WTC11 (cell line): Measurements from ENCODE around the gene GPBP1L1.
"Not testable (repeated sequence)": the region's sequence is repeated elsewhere in the genome, so short reads cannot be mapped to it uniquely, and the experiment has no call there.

ENCODE experiments used
- GRHL2 ChIP-seq: fragments of 250-450 bp; sonication (Bioruptor Pico); IDR thresholded peaks from 2 replicates; pipeline ENCODE4 v1.8.0; 2022; ENCODE audit warnings: mild to moderate bottlenecking, moderate library complexity; ENCODE audit not compliant: insufficient replicate concordance, severe bottlenecking
- MXD4 ChIP-seq: fragments of 250-450 bp; sonication (Bioruptor Pico); IDR thresholded peaks from 2 replicates; pipeline ENCODE4 v1.8.0; 2021; ENCODE audit warnings: mild to moderate bottlenecking, moderate library complexity, borderline replicate concordance
- NR1H2 ChIP-seq: sonication (generic); formaldehyde crosslinking; IDR thresholded peaks from 2 replicates; pipeline ENCODE4 v1.9.0; 2021; ENCODE audit warnings: mild to moderate bottlenecking, moderate library complexity, missing genetic modification reagents
- ZNF121 ChIP-seq: sonication (generic); formaldehyde crosslinking; IDR thresholded peaks from 2 replicates; pipeline ENCODE4 v1.8.0; 2023; ENCODE audit warnings: missing genetic modification reagents
- ZNF138 ChIP-seq: sonication (generic); formaldehyde crosslinking; conservative IDR thresholded peaks from 2 replicates; pipeline ENCODE4 v1.8.1; 2022; ENCODE audit warnings: mild to moderate bottlenecking, moderate library complexity, missing genetic modification reagents
- ZNF263 ChIP-seq: sonication (generic); formaldehyde crosslinking; IDR thresholded peaks from 2 replicates; pipeline ENCODE4 v1.8.1; 2022; ENCODE audit warnings: low read depth, mild to moderate bottlenecking, moderate library complexity, missing genetic modification reagents
- TF ChIP-seq, protein P1 (sequence below): fragments of 200-600 bp; IDR thresholded peaks from 2 replicates; pipeline ENCODE4 v1.8.0; 2022; ENCODE audit warnings: antibody characterized with exemption
- TF ChIP-seq, protein P2 (sequence below): sonication (generic); formaldehyde crosslinking; IDR thresholded peaks from 2 replicates; pipeline ENCODE4 v1.8.1; 2022; ENCODE audit warnings: low read depth, missing genetic modification reagents, borderline replicate concordance
- TF ChIP-seq, protein P3 (sequence below): sonication (generic); formaldehyde crosslinking; IDR thresholded peaks from 2 replicates; pipeline ENCODE4 v1.8.1; 2022; ENCODE audit warnings: low read depth, mild to moderate bottlenecking, moderate library complexity, missing genetic modification reagents, borderline replicate concordance
- TF ChIP-seq, protein P4 (sequence below): sonication (generic); formaldehyde crosslinking; IDR thresholded peaks from 2 replicates; pipeline ENCODE4 v1.8.0; 2022; ENCODE audit warnings: mild to moderate bottlenecking, missing genetic modification reagents

DNA sequence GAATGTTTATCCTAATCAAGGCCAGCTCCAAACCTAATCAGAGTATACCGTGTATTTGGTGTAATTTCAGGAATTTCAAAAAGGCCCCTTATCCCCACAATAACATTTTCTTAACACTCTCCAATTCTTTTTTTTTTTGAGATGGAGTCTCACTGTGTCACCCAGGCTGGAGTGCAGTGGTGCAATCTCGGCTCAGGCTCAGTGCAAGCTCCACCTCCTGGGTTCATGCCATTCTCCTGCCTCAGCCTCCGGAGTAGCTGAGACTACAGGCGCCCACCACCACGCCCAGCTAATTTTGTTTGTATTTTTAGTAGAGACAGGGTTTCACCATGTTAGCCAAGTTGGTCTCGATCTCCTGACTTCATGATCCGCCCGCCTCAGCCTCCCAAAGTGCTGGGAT, 31.1 kb upstream of the GPBP1L1 start:
- TF ChIP-seq, protein P1, sequence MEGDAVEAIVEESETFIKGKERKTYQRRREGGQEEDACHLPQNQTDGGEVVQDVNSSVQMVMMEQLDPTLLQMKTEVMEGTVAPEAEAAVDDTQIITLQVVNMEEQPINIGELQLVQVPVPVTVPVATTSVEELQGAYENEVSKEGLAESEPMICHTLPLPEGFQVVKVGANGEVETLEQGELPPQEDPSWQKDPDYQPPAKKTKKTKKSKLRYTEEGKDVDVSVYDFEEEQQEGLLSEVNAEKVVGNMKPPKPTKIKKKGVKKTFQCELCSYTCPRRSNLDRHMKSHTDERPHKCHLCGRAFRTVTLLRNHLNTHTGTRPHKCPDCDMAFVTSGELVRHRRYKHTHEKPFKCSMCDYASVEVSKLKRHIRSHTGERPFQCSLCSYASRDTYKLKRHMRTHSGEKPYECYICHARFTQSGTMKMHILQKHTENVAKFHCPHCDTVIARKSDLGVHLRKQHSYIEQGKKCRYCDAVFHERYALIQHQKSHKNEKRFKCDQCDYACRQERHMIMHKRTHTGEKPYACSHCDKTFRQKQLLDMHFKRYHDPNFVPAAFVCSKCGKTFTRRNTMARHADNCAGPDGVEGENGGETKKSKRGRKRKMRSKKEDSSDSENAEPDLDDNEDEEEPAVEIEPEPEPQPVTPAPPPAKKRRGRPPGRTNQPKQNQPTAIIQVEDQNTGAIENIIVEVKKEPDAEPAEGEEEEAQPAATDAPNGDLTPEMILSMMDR, result not testable (repeated sequence)
- TF ChIP-seq MXD4; NR1H2; GRHL2 (CRISPR knock-in tag); ZNF138; ZNF263; ZNF121: not testable (repeated sequence)
- TF ChIP-seq, protein P2, sequence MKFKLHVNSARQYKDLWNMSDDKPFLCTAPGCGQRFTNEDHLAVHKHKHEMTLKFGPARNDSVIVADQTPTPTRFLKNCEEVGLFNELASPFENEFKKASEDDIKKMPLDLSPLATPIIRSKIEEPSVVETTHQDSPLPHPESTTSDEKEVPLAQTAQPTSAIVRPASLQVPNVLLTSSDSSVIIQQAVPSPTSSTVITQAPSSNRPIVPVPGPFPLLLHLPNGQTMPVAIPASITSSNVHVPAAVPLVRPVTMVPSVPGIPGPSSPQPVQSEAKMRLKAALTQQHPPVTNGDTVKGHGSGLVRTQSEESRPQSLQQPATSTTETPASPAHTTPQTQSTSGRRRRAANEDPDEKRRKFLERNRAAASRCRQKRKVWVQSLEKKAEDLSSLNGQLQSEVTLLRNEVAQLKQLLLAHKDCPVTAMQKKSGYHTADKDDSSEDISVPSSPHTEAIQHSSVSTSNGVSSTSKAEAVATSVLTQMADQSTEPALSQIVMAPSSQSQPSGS (CRISPR knock-in tag), result not testable (repeated sequence)
- TF ChIP-seq, protein P3, sequence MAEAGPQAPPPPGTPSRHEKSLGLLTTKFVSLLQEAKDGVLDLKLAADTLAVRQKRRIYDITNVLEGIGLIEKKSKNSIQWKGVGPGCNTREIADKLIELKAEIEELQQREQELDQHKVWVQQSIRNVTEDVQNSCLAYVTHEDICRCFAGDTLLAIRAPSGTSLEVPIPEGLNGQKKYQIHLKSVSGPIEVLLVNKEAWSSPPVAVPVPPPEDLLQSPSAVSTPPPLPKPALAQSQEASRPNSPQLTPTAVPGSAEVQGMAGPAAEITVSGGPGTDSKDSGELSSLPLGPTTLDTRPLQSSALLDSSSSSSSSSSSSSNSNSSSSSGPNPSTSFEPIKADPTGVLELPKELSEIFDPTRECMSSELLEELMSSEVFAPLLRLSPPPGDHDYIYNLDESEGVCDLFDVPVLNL (CRISPR knock-in tag), result not testable (repeated sequence)
- TF ChIP-seq, protein P4, sequence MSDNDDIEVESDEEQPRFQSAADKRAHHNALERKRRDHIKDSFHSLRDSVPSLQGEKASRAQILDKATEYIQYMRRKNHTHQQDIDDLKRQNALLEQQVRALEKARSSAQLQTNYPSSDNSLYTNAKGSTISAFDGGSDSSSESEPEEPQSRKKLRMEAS (CRISPR knock-in tag), result not testable (repeated sequence)
